Retinal pigment epithelial cell (primary cell): ENCODE results near the gene STT3B.

Experiments
- DNase-seq: peaks from one replicate; pipeline ENCODE4 v3.0.0-alpha.2; 2010; ENCODE audit warnings: low read depth
- H3K4me3 ChIP-seq: 2 replicates; pipeline ENCODE4 v1.5.1; 2011; ENCODE audit warnings: mild to moderate bottlenecking, low read length, control low read depth, moderate library complexity
- CTCF ChIP-seq: conservative IDR thresholded peaks from 2 replicates; pipeline ENCODE4 v1.5.1; 2011; ENCODE audit warnings: low read depth, low read length, control low read depth, inconsistent platforms

The STT3B gene

GRCh38 chr3:31575448-31575847 is 42.7 kb downstream of the STT3B start:
- no peak for TF ChIP-seq CTCF
- H3K4me3 ChIP-seq = no peak overlapping the region
- no peak for DNase-seq

GRCh38 chr3:31576521-31576920 is 43.8 kb downstream of the STT3B start:
- no peak overlapping the region for H3K4me3 ChIP-seq
- DNase-seq = no peak
- no peak for TF ChIP-seq CTCF

GRCh38 chr3:31577232-31577631 is 44.5 kb downstream of the STT3B start:
- no peak for DNase-seq
- no peak for TF ChIP-seq CTCF
- no peak overlapping the region for H3K4me3 ChIP-seq

- H3K4me3 ChIP-seq = no peak overlapping the region
- no peak for DNase-seq
- no peak for TF ChIP-seq CTCF
Measured at GRCh38 chr3:31579828-31580227, 47.1 kb downstream of the STT3B start.

GRCh38 chr3:31580645-31581044 is 47.9 kb downstream of the STT3B start:
- DNase-seq = no peak
- no peak for TF ChIP-seq CTCF
- no peak overlapping the region for H3K4me3 ChIP-seq

GRCh38 chr3:31581660-31582059 is 48.9 kb downstream of the STT3B start:
- no peak for TF ChIP-seq CTCF
- no peak for DNase-seq
- no peak overlapping the region for H3K4me3 ChIP-seq

- no peak overlapping the region for H3K4me3 ChIP-seq
- TF ChIP-seq CTCF = no peak
- no peak for DNase-seq
Measured at GRCh38 chr3:31589228-31589627, 56.5 kb downstream of the STT3B start.
